ENCODE data around the gene STEAP4.
"Not testable (repeated sequence)": the region's sequence is repeated elsewhere in the genome, so short reads cannot be mapped to it uniquely, and the experiment has no call there.

The STEAP4 gene

GRCh38 chr7:88264987-88265386 lies 41.7 kb downstream of the STEAP4 start:
- DNase-seq = not testable (repeated sequence)

- DNase-seq = no peak
These were observed 44.1 kb downstream of the STEAP4 start for GRCh38 chr7:88262562-88262961.

GRCh38 chr7:88260719-88261118 lies 46.0 kb downstream of the STEAP4 start:
- no peak for DNase-seq

- no peak for DNase-seq
These were observed 46.9 kb downstream of the STEAP4 start for GRCh38 chr7:88259656-88260380.

GRCh38 chr7:88258296-88258695 lies 48.4 kb downstream of the STEAP4 start:
- not testable (repeated sequence) for DNase-seq

GRCh38 chr7:88256906-88257305 lies 49.8 kb downstream of the STEAP4 start:
- DNase-seq = no peak

GRCh38 chr7:88254721-88255424 lies 51.8 kb downstream of the STEAP4 start:
- no peak for DNase-seq

- DNase-seq = no peak
These were observed 53.1 kb downstream of the STEAP4 start for GRCh38 chr7:88253640-88254039.

- DNase-seq = no peak
These were observed 62.4 kb downstream of the STEAP4 start for GRCh38 chr7:88244258-88244657.

GRCh38 chr7:88243345-88243909 lies 63.3 kb downstream of the STEAP4 start:
- DNase-seq = peak; percentile 56 to 88

- DNase-seq = no peak
These were observed 66.8 kb downstream of the STEAP4 start for GRCh38 chr7:88239852-88240251.

- no peak for DNase-seq
These were observed 72.9 kb downstream of the STEAP4 start for GRCh38 chr7:88233828-88234227.

GRCh38 chr7:88230646-88231045 lies 76.0 kb downstream of the STEAP4 start:
- DNase-seq = no peak

GRCh38 chr7:88229302-88229995 lies 77.2 kb downstream of the STEAP4 start:
- DNase-seq = no peak

GRCh38 chr7:88226886-88227516 lies 79.7 kb downstream of the STEAP4 start:
- no peak for DNase-seq

- no peak for DNase-seq
These were observed 80.5 kb downstream of the STEAP4 start for GRCh38 chr7:88226201-88226600.

- DNase-seq = no peak
These were observed 82.0 kb downstream of the STEAP4 start for GRCh38 chr7:88224601-88225275.

GRCh38 chr7:88223265-88223664 lies 83.4 kb downstream of the STEAP4 start:
- no peak for DNase-seq
